Neural progenitor cell (in vitro differentiated cells): ENCODE results near the gene SLIT1.

Experiments
- CTCF ChIP-seq: fragments of 200-600 bp; sonication (generic); IDR thresholded peaks from 2 replicates; pipeline ENCODE4 v1.5.1; 2017; ENCODE audit warnings: antibody characterized with exemption, mild to moderate bottlenecking
- EZH2 ChIP-seq: fragments of 200-600 bp; sonication (generic); IDR thresholded peaks from 2 replicates; pipeline ENCODE4 v1.6.1; 2017; ENCODE audit warnings: antibody characterized with exemption, mild to moderate bottlenecking, moderate library complexity
- EZH2phosphoT487 ChIP-seq: fragments of 200-600 bp; sonication (generic); IDR thresholded peaks from 2 replicates; pipeline ENCODE4 v1.6.1; 2017; ENCODE audit warnings: antibody characterized with exemption

GRCh38 chr10:96986200-96986856, 199.4 kb downstream of the SLIT1 start:
- TF ChIP-seq CTCF, result no peak
- no peak for TF ChIP-seq EZH2
- no peak for TF ChIP-seq EZH2phosphoT487
